Neutrophil (primary cell): ENCODE measurements around the gene GNA14.

ENCODE experiments used
- H3K27ac ChIP-seq: fragments of 200-600 bp; sonication (generic); 2 replicates; pipeline ENCODE4 v1.5.1; 2016; ENCODE audit warnings: mild to moderate bottlenecking, moderate library complexity
- H3K27me3 ChIP-seq: fragments of 200-600 bp; sonication (generic); 2 replicates; pipeline ENCODE4 v1.6.0; 2016; ENCODE audit warnings: mild to moderate bottlenecking
- H3K36me3 ChIP-seq: fragments of 200-600 bp; sonication (generic); 2 replicates; pipeline ENCODE4 v1.5.1; 2017
- H3K4me1 ChIP-seq, 2 experiments: fragments of 200-600 bp in 1 of 2; sonication (generic) in 1 of 2; 1 replicate in 1 of 2; 2 replicates in 1 of 2; pipeline versions ENCODE4 v1.5.1 to v1.6.1; 2013 to 2016; ENCODE audit warnings: low read depth in 1 of 2, low read length in 1 of 2, mild to moderate bottlenecking in 1 of 2, moderate library complexity in 1 of 2; ENCODE audit not compliant: control insufficient read depth in 1 of 2, insufficient read depth in 1 of 2
- H3K4me3 ChIP-seq, 2 experiments: fragments of 200-600 bp in 1 of 2; sonication (generic) in 1 of 2; 1 replicate in 1 of 2; 2 replicates in 1 of 2; pipeline ENCODE4 v1.5.1; 2013 to 2016; ENCODE audit warnings: low read depth in 1 of 2, low read length in 1 of 2, mild to moderate bottlenecking in 1 of 2, moderate library complexity in 1 of 2
- H3K9me3 ChIP-seq: fragments of 200-600 bp; sonication (generic); 2 replicates; pipeline ENCODE4 v1.5.1; 2016
- CTCF ChIP-seq: fragments of 200-600 bp; sonication (generic); IDR thresholded peaks from 2 replicates; pipeline ENCODE4 v1.5.1; 2016; ENCODE audit warnings: antibody characterized with exemption

GNA14 gene

DNA sequence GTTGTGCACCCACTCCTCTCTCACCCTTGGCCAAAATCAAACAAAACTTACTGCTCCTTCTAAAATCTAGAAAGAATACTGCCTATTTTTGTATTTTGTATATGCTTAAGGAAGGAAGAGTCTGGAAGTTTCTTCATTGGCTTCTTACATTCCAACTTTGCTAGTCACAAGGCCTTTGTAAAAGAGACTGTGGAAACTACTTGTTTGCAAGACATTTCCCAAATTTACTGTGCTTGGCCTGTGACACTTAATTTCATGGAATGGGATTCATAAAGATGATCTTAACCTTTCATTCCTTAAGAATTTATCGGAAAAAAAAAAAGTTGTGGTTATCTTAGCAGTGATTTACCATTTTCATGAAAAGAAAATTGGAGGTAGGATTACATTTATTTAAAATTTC lies 261.9 kb downstream of the GNA14 start:
- Histone ChIP-seq H3K27ac (no peak overlapping the region), H3K27me3 (no peaks in the 10 kb centered on the region), H3K36me3 (no peaks in the 10 kb centered on the region), H3K4me3 (no peak overlapping the region), H3K4me1 (no peaks in the 10 kb centered on the region), H3K9me3 (no peaks in the 10 kb centered on the region)
- no peak for TF ChIP-seq CTCF

- H3K9me3 ChIP-seq: no peaks in the 10 kb centered on the region
- TF ChIP-seq CTCF: no peak
- H3K27me3 ChIP-seq: no peaks in the 10 kb centered on the region
- H3K4me1 ChIP-seq: no peaks in the 10 kb centered on the region
- no peak overlapping the region for H3K4me3 ChIP-seq
- H3K36me3 ChIP-seq: no peaks in the 10 kb centered on the region
- H3K27ac ChIP-seq: no peak overlapping the region
These were observed 263.7 kb downstream of the GNA14 start for GRCh38 chr9:77384406-77384805.

DNA sequence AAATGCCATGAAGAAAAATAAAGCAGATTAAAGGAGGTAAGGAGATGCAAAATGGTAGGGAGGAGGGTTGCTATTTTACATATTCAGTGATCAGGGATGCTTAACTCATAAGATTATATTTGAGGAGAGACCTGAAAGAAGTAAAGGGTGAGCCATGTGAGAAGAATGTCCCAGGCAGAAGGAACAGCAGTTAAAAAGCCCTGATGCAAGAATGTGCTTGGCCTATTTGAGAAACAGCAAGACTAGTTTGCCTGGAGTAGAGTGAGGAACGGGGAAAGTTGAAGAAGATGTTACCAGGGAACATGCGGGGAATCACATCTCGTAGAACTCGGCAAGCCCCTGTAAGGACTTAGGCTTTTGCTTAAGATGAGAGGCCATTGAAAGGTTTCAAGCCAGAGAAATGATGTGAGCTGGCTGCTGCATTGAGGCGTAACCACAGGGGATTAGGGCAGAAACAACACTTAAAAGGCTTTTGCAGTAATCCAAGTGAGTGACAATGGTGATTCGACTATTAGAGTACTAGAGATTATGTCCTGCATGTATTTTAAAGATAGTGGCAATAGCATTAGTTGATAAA lies 272.1 kb downstream of the GNA14 start:
- no peaks in the 10 kb centered on the region for H3K36me3 ChIP-seq
- H3K27me3 ChIP-seq: no peaks in the 10 kb centered on the region
- no peaks in the 10 kb centered on the region for H3K4me1 ChIP-seq
- H3K9me3 ChIP-seq: no peaks in the 10 kb centered on the region
- H3K4me3 ChIP-seq: no peak overlapping the region
- no peak overlapping the region for H3K27ac ChIP-seq
- TF ChIP-seq CTCF: no peak

DNA sequence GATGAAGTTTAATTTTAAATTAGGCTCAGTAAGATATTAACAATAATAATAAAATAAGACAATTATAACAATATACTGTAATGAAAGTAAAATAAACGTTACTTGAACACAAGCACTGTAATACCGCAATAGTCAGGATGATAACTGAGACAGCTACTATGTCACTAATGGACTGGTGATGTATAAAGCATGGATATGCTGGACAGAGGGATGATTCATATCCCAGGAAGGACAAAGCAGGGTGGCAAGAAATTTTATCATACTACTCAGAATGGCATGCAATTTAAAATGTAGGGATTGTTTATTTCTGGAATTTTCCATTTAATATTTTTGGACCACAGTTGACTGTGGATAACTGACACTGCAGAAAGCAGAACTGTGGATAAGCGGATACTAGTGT lies 273.9 kb downstream of the GNA14 start:
- no peak for TF ChIP-seq CTCF
- Histone ChIP-seq H3K4me3 (no peak overlapping the region), H3K27ac (no peak overlapping the region), H3K4me1 (no peaks in the 10 kb centered on the region), H3K9me3 (no peaks in the 10 kb centered on the region), H3K36me3 (peaks cover 9% of the 10 kb centered on the region), H3K27me3 (no peaks in the 10 kb centered on the region)
